GM10266 (cell line): Measurements from ENCODE around the gene SLC33A1.

ENCODE experiments used
- DNase-seq: peaks from one replicate; pipeline ENCODE4 v3.0.0; 2012; ENCODE audit errors: extremely low spot score
- TF ChIP-seq, protein P1 (sequence below): IDR thresholded peaks from 2 replicates; pipeline ENCODE4 v1.5.1; 2012; ENCODE audit warnings: mild to moderate bottlenecking, low read depth; ENCODE audit not compliant: control insufficient read depth, insufficient read depth; ENCODE audit errors: missing control alignments

Gene SLC33A1

DNA sequence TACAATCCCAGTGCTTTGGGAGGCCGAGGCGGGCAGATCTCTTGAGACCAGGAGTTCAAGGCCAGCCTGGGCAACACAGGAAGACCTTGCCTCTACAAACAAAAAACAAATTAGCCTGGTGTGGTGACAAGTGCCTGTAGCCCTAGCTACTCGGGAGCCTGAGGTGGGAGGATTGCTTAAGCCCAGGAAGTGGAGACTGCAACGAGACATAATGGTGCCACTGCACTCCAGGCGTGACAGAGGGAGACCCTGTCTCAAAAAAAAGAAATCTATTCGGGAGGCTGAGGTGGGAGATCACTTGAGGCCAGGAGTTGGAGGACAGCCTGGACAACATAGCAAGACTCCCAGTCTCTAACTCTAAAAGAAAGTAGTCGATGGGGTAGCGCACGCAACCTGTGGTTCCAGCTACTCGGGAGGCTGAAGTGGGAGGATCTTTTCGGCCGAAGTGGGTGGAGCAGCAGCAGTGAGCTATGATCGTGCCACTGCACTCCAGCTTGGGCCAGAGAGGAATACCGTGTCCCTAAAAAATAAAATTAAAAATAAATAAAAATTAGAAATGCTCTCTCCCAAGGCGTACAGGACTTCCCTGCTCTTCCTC, 48.9 kb downstream of the SLC33A1 start:
- no peak for DNase-seq
- TF ChIP-seq, protein P1, sequence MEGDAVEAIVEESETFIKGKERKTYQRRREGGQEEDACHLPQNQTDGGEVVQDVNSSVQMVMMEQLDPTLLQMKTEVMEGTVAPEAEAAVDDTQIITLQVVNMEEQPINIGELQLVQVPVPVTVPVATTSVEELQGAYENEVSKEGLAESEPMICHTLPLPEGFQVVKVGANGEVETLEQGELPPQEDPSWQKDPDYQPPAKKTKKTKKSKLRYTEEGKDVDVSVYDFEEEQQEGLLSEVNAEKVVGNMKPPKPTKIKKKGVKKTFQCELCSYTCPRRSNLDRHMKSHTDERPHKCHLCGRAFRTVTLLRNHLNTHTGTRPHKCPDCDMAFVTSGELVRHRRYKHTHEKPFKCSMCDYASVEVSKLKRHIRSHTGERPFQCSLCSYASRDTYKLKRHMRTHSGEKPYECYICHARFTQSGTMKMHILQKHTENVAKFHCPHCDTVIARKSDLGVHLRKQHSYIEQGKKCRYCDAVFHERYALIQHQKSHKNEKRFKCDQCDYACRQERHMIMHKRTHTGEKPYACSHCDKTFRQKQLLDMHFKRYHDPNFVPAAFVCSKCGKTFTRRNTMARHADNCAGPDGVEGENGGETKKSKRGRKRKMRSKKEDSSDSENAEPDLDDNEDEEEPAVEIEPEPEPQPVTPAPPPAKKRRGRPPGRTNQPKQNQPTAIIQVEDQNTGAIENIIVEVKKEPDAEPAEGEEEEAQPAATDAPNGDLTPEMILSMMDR = no peak

DNA sequence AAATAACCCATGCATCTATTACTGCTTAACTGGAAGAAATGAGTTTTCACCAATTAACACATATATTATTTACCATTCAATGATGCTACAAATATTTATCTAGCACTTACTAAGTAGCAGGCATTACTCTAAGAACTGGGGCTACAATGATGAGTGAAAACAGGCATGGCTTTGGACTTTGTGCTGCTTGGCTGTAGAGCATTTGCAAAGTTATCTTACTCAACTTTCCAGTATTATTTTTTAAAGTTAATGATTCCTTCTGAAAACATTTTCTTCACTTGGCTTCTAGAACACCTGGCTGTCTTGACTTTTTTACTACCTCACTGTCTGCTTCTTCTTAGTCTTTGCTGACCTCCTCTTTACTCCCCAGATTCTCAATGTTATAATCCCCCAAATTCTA, 49.9 kb downstream of the SLC33A1 start:
- no peak for DNase-seq
- TF ChIP-seq, protein P1 = no peak

DNA sequence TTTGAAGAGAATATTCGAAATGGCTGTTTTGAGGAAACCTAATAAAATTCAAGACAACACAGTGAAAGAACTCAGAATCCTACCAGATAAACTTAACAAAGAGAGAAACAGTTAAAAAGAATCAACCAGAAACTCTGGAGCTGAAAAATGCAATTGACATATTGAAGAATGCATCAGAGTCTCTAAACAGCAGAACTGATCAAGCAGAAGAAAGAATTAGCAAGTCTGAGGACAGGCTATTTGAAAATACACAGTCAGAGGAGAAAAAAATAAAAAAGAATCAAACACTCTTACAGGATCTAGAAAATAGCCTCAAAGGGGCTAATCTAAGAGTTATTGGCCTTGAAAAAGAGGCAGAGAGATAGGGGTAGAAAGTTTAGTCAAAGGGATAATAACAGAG, 61.7 kb downstream of the SLC33A1 start:
- TF ChIP-seq, protein P1 = no peak
- no peak for DNase-seq

DNA sequence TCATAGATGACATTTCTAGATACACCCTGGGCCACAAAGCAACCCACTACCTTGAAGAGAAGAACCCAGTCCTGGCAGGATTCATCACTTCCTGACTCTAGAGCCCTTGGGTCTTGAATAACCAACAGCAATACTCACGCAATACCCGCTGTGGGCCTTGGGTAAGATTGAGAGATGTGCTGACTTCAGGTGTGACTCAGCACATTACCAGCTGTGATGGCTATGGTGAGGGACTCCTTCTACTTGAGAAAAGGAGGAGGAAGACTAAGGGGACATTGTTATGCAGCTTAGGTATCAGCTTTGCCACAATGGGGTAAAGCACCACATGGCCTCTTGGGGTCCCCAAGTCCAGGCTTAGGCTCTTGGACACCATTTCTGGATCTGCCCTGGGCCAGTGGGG, 63.0 kb downstream of the SLC33A1 start:
- TF ChIP-seq, protein P1 = no peak
- DNase-seq = no peak

DNA sequence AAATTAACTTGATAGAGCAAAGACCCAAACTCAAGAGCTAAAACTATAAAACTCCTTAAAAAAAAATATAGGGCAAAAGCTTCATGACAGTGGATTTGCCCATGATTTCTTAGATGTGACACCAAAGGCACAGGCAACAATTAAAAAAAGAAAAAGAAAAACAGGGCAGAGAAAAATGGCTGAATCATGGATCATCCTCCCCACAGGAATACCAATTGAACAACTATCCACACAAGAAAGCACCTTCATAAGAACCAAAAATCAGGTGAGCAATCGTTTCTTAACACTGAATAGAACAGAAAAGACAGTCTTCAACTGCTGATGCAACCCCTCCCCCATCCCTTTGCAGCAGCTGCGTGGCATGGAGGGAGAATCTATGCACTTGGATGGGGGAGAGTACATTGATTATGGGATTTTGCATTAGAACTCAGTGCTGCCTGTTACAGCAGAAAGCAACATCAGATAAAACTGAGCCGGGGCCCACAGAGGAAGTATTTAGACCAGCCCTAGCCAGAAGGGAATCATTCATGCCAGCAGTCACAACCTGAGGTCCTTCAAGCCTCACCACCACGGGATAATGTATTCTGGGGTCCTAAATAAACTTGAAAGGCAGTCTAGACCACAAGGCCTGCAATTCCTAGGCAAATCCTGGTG, 63.8 kb downstream of the SLC33A1 start:
- no peak for DNase-seq
- TF ChIP-seq, protein P1 = no peak

DNA sequence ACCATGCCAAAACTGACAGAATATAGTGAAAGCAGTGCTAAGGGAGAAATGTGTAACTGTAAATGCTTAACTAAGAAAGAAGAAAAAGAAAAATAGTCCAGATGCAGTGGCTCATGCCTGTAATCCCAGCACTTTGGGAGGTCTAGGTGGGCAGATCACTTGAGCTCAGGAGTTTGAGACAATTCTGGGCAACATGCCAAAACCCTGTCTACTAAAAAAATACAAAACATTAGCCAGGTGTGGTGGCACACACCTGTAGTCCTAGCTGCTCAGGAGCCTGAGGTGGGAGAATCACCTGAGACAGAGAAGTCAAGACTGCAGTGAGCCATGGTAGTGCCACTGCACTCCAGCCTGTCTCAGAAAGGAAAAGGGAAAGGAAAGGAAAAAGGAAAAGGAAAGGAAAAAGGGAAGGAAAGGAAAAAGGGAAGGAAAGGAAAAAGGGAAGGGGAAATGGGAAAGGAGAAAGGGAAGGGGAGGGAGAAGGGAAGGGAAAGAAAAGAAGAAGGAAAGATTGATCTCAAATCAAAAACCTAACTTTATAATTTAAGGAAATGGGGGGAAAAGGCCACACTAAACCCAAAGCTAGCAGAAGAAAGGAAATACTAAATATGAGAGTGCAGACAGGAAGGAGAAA, 68.4 kb downstream of the SLC33A1 start:
- TF ChIP-seq, protein P1 = no peak
- no peak for DNase-seq

DNA sequence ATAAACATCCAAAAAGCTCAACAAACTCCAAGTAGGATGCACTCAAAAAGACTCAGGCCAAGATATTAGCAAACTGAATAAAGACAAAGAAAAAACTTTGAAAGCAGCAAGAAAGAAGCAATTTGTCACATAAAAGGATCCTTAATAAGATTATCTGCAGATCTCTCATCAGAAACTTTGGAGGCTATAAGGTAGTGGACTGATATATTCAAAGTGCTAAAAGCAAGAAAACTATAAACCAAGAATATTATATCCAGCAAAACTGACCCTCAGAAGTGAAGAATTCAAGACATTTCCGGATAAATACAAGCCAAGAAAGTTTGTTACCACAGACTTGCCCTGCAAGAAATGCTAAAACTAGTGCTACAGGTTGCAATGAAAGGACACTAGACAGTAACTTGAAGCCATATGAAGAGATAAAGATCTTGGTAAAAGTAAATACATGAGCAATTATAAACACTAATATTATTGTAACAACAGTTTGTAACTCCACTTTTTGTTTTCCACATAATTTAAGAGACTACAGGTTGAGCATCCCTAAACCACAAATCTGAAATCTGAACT, 71.8 kb downstream of the SLC33A1 start:
- no peak for DNase-seq
- TF ChIP-seq, protein P1 = no peak
